ENCODE measurements around the gene MUC16.

DNA sequence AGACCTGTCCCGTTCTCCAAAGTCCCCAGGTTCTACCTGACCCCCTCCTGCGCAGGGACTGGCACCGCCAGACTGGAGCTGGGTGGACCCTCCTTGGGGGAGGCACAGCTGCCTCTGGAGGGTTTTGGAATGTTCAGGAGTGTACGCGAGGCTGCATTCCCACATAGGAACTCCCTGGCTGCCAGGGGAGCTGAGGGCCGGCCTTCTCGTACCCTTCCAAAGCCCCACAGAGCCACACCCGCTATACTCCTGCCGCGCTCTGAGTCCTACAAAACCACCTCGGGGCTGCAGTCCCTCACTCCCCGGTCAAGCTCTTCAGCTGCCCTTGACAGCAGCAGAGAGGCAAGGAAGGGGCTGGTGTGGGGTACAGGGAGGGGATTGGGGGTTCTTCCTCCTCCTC lies 484 bp upstream of the MUC16 start:
- no peak for TF ChIP-seq JUND (IDR thresholded peaks at IDR 0.05)
- TF ChIP-seq, protein P1, sequence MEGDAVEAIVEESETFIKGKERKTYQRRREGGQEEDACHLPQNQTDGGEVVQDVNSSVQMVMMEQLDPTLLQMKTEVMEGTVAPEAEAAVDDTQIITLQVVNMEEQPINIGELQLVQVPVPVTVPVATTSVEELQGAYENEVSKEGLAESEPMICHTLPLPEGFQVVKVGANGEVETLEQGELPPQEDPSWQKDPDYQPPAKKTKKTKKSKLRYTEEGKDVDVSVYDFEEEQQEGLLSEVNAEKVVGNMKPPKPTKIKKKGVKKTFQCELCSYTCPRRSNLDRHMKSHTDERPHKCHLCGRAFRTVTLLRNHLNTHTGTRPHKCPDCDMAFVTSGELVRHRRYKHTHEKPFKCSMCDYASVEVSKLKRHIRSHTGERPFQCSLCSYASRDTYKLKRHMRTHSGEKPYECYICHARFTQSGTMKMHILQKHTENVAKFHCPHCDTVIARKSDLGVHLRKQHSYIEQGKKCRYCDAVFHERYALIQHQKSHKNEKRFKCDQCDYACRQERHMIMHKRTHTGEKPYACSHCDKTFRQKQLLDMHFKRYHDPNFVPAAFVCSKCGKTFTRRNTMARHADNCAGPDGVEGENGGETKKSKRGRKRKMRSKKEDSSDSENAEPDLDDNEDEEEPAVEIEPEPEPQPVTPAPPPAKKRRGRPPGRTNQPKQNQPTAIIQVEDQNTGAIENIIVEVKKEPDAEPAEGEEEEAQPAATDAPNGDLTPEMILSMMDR (IDR thresholded peaks at IDR 0.05; ENCODE audit: low read depth, low read length, missing input control): no peak

Data from liver (tissue), 3 donors.